HL-60 (cell line): ENCODE measurements around the gene DPEP1.

Source experiments
- DNase-seq, 2 experiments: peaks; one replicate each; pipeline ENCODE4 v3.0.0-alpha.2; 2010 to 2020; ENCODE audit warnings: low read depth in 1 of 2, low spot score in 1 of 2
- H3K27ac ChIP-seq: fragments of 250-450 bp; sonication (Bioruptor Pico); replicated peaks from 2 replicates; pipeline ENCODE4 v1.5.1; 2020; ENCODE audit warnings: mild to moderate bottlenecking, moderate library complexity
- H3K27me3 ChIP-seq: fragments of 250-450 bp; sonication (Bioruptor Pico); 2 replicates; pipeline ENCODE4 v1.5.1; 2021; ENCODE audit warnings: mild to moderate bottlenecking, moderate library complexity; ENCODE audit not compliant: insufficient read depth, poor library complexity, severe bottlenecking
- H3K4me3 ChIP-seq: replicated peaks from 2 replicates; pipeline ENCODE4 v1.5.1; 2011; ENCODE audit warnings: mild to moderate bottlenecking, control low read depth, low read length; ENCODE audit not compliant: insufficient read depth
- GABPA ChIP-seq: IDR thresholded peaks from 2 replicates; pipeline ENCODE4 v1.6.1; 2012; ENCODE audit warnings: low read depth
- POLR2AphosphoS5 ChIP-seq: IDR thresholded peaks from 2 replicates; pipeline ENCODE4 v1.6.1; 2012; ENCODE audit warnings: low read depth
- SPI1 ChIP-seq: IDR thresholded peaks from 2 replicates; pipeline ENCODE4 v1.6.1; 2012; ENCODE audit warnings: low read depth, mild to moderate bottlenecking, borderline replicate concordance
- TF ChIP-seq, protein P1 (sequence below): IDR thresholded peaks from one replicate; pipeline ENCODE4 v1.5.1; 2011; ENCODE audit warnings: low read length, control low read depth, inconsistent platforms; ENCODE audit not compliant: insufficient read depth
- TF ChIP-seq, protein P2 (sequence below): IDR thresholded peaks from 2 replicates; pipeline ENCODE4 v1.6.1; 2012; ENCODE audit warnings: low read depth; ENCODE audit not compliant: insufficient replicate concordance

Gene DPEP1

GRCh38 chr16:89576153-89577054 is 37.0 kb upstream of the DPEP1 start:
- TF ChIP-seq SPI1 = no peak
- TF ChIP-seq, protein P1, sequence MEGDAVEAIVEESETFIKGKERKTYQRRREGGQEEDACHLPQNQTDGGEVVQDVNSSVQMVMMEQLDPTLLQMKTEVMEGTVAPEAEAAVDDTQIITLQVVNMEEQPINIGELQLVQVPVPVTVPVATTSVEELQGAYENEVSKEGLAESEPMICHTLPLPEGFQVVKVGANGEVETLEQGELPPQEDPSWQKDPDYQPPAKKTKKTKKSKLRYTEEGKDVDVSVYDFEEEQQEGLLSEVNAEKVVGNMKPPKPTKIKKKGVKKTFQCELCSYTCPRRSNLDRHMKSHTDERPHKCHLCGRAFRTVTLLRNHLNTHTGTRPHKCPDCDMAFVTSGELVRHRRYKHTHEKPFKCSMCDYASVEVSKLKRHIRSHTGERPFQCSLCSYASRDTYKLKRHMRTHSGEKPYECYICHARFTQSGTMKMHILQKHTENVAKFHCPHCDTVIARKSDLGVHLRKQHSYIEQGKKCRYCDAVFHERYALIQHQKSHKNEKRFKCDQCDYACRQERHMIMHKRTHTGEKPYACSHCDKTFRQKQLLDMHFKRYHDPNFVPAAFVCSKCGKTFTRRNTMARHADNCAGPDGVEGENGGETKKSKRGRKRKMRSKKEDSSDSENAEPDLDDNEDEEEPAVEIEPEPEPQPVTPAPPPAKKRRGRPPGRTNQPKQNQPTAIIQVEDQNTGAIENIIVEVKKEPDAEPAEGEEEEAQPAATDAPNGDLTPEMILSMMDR = no peak
- TF ChIP-seq GABPA = no peak
- TF ChIP-seq POLR2AphosphoS5 = no peak
- TF ChIP-seq, protein P2, sequence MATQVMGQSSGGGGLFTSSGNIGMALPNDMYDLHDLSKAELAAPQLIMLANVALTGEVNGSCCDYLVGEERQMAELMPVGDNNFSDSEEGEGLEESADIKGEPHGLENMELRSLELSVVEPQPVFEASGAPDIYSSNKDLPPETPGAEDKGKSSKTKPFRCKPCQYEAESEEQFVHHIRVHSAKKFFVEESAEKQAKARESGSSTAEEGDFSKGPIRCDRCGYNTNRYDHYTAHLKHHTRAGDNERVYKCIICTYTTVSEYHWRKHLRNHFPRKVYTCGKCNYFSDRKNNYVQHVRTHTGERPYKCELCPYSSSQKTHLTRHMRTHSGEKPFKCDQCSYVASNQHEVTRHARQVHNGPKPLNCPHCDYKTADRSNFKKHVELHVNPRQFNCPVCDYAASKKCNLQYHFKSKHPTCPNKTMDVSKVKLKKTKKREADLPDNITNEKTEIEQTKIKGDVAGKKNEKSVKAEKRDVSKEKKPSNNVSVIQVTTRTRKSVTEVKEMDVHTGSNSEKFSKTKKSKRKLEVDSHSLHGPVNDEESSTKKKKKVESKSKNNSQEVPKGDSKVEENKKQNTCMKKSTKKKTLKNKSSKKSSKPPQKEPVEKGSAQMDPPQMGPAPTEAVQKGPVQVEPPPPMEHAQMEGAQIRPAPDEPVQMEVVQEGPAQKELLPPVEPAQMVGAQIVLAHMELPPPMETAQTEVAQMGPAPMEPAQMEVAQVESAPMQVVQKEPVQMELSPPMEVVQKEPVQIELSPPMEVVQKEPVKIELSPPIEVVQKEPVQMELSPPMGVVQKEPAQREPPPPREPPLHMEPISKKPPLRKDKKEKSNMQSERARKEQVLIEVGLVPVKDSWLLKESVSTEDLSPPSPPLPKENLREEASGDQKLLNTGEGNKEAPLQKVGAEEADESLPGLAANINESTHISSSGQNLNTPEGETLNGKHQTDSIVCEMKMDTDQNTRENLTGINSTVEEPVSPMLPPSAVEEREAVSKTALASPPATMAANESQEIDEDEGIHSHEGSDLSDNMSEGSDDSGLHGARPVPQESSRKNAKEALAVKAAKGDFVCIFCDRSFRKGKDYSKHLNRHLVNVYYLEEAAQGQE = no peak
- Histone ChIP-seq H3K27ac (no peak overlapping the region), H3K27me3 (no peaks in the 10 kb centered on the region), H3K4me3 (no peak overlapping the region)
- no peak for DNase-seq

- H3K27ac ChIP-seq = no peak overlapping the region
- DNase-seq = no peak
- no peak overlapping the region for H3K4me3 ChIP-seq
- TF ChIP-seq, protein P1 = no peak
- TF ChIP-seq, protein P2 = no peak
- TF ChIP-seq POLR2AphosphoS5 = no peak
- no peak for TF ChIP-seq GABPA
- TF ChIP-seq SPI1 = no peak
- no peaks in the 10 kb centered on the region for H3K27me3 ChIP-seq
Measured at GRCh38 chr16:89577055-89577759, 36.2 kb upstream of the DPEP1 start.

DNA sequence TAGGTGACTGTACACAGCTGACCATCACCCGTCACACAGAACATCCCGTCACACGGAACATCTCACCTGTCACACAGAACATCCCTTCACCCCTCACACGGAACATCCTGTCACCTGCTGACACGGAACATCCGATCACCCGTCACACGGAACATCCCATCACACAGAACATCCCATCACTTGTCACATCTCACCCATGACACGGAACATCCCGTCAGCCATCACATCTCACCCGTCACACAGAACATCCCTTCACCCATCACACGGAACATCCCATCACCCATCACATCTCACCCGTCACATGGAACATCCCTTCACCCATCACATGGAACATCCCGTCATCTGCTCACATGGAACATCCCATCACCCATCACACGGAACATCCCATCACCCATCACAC is 34.1 kb upstream of the DPEP1 start:
- no peaks in the 10 kb centered on the region for H3K27me3 ChIP-seq
- DNase-seq = no peak
- no peak overlapping the region for H3K27ac ChIP-seq
- TF ChIP-seq SPI1 (no peak), POLR2AphosphoS5 (no peak), GABPA (no peak)
- TF ChIP-seq, protein P2 = no peak
- TF ChIP-seq, protein P1 = no peak
- H3K4me3 ChIP-seq = no peak overlapping the region
